Urothelium cell line (cell line): ENCODE data around the gene SCUBE3.

Source experiments
- DNase-seq: peaks from one replicate; pipeline ENCODE4 v3.0.0; 2011; ENCODE audit warnings: low spot score, mixed read lengths
- FAIRE-seq: peaks from 2 replicates; lab custom pipeline; 2011; peaks lifted over from hg19 to GRCh38; lab: Jason Lieb, UNC

SCUBE3 gene

GRCh38 chr6:35209081-35209480 is 4.7 kb upstream of the SCUBE3 start:
- FAIRE-seq (no peak), DNase-seq (no peak)

- DNase-seq (no peak), FAIRE-seq (no peak)
These were observed 4.0 kb upstream of the SCUBE3 start for GRCh38 chr6:35209622-35210247.

- FAIRE-seq, result no peak
- no peak for DNase-seq
These were observed 411 bp upstream of the SCUBE3 start for GRCh38 chr6:35213298-35213791.

- DNase-seq, result no peak
- no peak for FAIRE-seq
These were observed 1.3 kb downstream of the SCUBE3 start for GRCh38 chr6:35214869-35215664.

GRCh38 chr6:35215665-35216411 is 2.1 kb downstream of the SCUBE3 start:
- FAIRE-seq (no peak), DNase-seq (no peak)

DNA sequence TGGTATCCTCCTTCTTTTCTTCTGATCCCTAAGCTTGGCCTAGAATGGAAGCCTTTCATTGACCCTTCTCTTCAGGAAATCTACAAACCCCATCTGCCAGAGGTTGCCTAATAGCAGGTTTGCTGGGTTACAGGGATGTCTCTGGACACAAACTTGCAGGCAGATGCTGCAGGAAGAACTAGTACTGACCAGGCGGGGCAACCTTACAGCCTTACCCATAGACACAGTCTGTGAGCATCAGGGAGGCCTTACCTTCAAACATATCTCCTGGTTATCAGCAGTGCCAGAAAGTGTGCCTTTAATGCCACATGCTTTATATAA is 2.6 kb downstream of the SCUBE3 start:
- FAIRE-seq (no peak), DNase-seq (no peak)

GRCh38 chr6:35216851-35217811 is 3.4 kb downstream of the SCUBE3 start:
- no peak for FAIRE-seq
- peak; percentile 31 for DNase-seq

- DNase-seq (no peak), FAIRE-seq (no peak)
These were observed 4.3 kb downstream of the SCUBE3 start for GRCh38 chr6:35218021-35218420.

DNA sequence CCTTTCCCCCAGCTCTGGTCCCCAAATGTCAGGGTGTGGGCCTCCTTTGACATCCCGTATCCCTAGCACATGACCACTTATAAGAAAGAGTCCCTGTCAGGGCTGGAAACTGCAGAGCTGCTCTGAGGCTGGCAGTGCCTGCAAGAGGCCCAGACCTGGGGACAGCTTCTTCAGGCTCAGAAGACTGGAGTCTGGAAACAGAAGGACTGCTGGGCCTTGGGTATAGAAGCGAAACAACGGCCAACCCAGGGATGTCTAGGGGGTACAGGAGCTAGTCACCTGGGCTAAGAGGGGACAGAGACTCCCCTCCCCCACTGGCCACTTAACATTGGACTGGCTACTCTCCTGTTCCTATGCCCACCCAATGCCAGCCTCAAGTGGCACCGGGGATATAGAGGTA is 4.7 kb downstream of the SCUBE3 start:
- DNase-seq (no peak), FAIRE-seq (no peak)

DNA sequence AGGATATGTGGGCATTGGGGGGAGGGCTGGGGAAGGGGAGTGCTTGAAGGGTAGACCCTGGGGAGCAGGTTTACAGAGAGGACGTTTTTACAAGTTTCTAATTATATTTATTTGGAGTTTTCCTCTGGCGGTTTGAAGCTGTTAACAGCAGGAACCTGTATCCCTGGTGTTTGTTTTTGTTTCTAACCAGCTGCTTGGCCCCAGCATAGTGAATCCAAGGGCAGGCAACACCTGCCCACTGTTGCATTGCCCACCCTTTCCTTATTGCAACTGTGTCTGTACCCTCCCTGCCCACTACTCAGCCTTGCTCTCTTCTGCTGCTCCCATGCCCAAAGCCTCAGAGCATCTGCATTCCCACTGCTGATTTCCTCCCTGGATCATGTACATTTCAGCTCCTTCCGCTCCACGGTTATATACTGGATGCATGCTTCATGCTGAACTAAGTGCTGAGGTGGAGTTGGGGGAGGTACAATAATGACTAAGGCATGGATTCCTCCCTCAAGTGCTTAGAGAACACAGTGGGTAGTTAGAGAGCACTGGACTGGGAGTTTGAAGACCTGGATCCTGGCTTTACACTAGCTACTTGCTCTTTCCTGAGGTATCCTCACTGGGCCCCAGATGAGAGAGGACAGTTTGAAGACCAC is 6.0 kb downstream of the SCUBE3 start:
- FAIRE-seq, result peak; percentile 23
- DNase-seq, result no peak

DNA sequence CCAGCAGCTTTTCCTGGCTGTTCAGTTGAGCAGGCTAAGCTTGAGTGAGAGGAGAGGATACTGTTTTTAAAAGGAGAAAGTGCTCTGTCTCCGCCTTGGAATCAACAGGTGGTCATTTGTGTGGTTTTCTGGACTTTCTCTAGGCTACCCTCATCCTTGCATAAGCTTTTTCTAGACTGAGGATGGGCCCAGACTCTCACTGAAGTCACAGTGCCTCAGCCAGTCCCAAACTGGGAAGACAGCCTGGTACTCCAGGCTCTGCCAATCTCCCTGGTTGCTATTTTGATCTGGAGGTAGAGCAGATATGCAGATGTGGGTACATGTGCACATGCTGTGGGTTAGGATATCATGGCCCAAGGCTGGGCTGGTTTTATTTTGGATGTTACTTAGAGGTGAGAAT is 7.0 kb downstream of the SCUBE3 start:
- no peak for DNase-seq
- FAIRE-seq, result no peak

- FAIRE-seq, result no peak
- DNase-seq, result no peak
These were observed 9.6 kb downstream of the SCUBE3 start for GRCh38 chr6:35223396-35223795.

GRCh38 chr6:35224720-35225119 is 11.0 kb downstream of the SCUBE3 start:
- DNase-seq (no peak), FAIRE-seq (no peak)

- no peak for DNase-seq
- FAIRE-seq, result no peak
These were observed 14.7 kb downstream of the SCUBE3 start for GRCh38 chr6:35228481-35228880.

DNA sequence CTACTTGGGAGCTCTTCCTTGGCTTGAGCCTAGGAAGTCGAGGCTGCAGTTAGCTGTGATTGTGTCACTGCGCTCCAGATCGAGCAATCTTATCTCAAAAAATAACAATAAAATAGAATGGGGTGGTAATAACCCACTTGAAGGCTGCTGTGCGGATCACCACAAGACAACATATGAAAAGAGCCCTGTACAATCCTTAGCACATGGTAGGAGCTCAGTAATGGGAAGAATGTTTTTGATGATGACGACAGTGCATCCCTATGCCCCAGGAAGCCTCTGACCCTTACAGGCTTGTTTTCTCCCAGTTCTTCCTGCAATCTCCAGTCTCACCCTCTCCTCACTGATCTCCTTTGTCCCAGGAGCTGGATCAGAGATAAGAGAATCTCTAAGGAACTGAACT is 15.5 kb downstream of the SCUBE3 start:
- DNase-seq (no peak), FAIRE-seq (no peak)

- no peak for FAIRE-seq
- DNase-seq, result no peak
These were observed 16.7 kb downstream of the SCUBE3 start for GRCh38 chr6:35230498-35230897.

GRCh38 chr6:35230950-35231349 is 17.2 kb downstream of the SCUBE3 start:
- FAIRE-seq, result no peak

GRCh38 chr6:35231563-35231962 is 17.8 kb downstream of the SCUBE3 start:
- FAIRE-seq (no peak), DNase-seq (no peak)

More at GRCh38 chr6:35230950-35231349, 17.2 kb downstream of the SCUBE3 start:
- no peak for DNase-seq

- no peak for DNase-seq
- no peak for FAIRE-seq
These were observed 21.1 kb downstream of the SCUBE3 start for GRCh38 chr6:35234901-35235300.

DNA sequence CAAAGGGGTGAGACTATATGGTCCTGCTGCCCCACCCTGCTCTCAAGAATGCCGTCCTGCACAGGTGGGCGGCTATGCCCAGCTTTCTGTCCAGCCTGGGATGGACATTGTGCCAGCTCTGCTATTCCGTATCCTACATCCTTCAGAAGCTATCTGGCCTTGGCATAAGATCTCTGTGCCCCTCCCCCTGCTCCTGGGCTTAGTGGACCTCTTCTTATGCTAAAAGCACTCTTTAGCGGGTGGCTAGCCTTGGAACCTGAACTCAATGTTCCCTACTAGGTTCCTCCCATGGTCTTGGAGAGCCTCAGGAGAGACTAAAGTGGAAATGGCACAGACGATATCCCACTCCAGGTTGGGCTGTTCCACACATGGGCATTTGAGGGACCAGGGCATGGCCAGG is 22.5 kb downstream of the SCUBE3 start:
- DNase-seq (no peak), FAIRE-seq (no peak)
